Measurements from ENCODE around the gene ZNRF3.
"Not testable (repeated sequence)": the region's sequence is repeated elsewhere in the genome, so short reads cannot be mapped to it uniquely, and the experiment has no call there.

The ZNRF3 gene

GRCh38 chr22:29037340-29037932 lies 154.1 kb downstream of the ZNRF3 start:
- TF ChIP-seq EZH2phosphoT487 (IDR thresholded peaks at IDR 0.05; ENCODE audit: low read depth): no peak
- TF ChIP-seq CTCF (IDR thresholded peaks at IDR 0.05; ENCODE audit: low read depth, low read length): no peak
- Histone ChIP-seq H3K79me2 (ENCODE audit: low read length) (no peaks in the 10 kb centered on the region), H3K4me2 (ENCODE audit: low read length) (no peak overlapping the region), H3K4me3 (ENCODE audit: low read length) (no peak overlapping the region), H3K36me3 (replicated peaks; ENCODE audit: low read depth, low read length) (no peaks in the 10 kb centered on the region), H3K27ac (ENCODE audit: low read length) (no peak overlapping the region), H3K4me1 (ENCODE audit: low read length) (no peaks in the 10 kb centered on the region), H3K9me3 (ENCODE audit: insufficient read depth, low read length) (no peaks in the 10 kb centered on the region), H4K20me1 (ENCODE audit: insufficient read depth, low read length) (peaks cover 8% of the 10 kb centered on the region; the same call in 1 of the 2 replicates), H2AFZ (ENCODE audit: low read depth, low read length) (no peak overlapping the region), H3K27me3 (ENCODE audit: low read depth, low read length) (no peaks in the 10 kb centered on the region), H3K9ac (ENCODE audit: low read length) (no peak overlapping the region)

- no peaks in the 10 kb centered on the region for H3K9me3 ChIP-seq (ENCODE audit: insufficient read depth, low read length)
- no peak overlapping the region for H3K4me2 ChIP-seq (ENCODE audit: low read length)
- H3K4me1 ChIP-seq (ENCODE audit: low read length): no peaks in the 10 kb centered on the region
- H3K27me3 ChIP-seq (ENCODE audit: low read depth, low read length): no peaks in the 10 kb centered on the region
- H3K4me3 ChIP-seq (ENCODE audit: low read length): no peak overlapping the region
- no peak overlapping the region for H3K9ac ChIP-seq (ENCODE audit: low read length)
- peaks cover 8% of the 10 kb centered on the region; the same call in 1 of the 2 replicates for H4K20me1 ChIP-seq (ENCODE audit: insufficient read depth, low read length)
- no peak overlapping the region for H2AFZ ChIP-seq (ENCODE audit: low read depth, low read length)
- H3K27ac ChIP-seq (ENCODE audit: low read length): no peak overlapping the region
- no peaks in the 10 kb centered on the region for H3K79me2 ChIP-seq (ENCODE audit: low read length)
- no peak for TF ChIP-seq EZH2phosphoT487 (IDR thresholded peaks at IDR 0.05; ENCODE audit: low read depth)
- no peak for TF ChIP-seq CTCF (IDR thresholded peaks at IDR 0.05; ENCODE audit: low read depth, low read length)
- H3K36me3 ChIP-seq (replicated peaks; ENCODE audit: low read depth, low read length): peaks cover 3% of the 10 kb centered on the region
Measured at GRCh38 chr22:29039148-29039547, 155.8 kb downstream of the ZNRF3 start.

GRCh38 chr22:29039684-29040083 lies 156.3 kb downstream of the ZNRF3 start:
- H3K4me2 ChIP-seq (ENCODE audit: low read length); H3K9ac ChIP-seq (ENCODE audit: low read length); H3K9me3 ChIP-seq (ENCODE audit: insufficient read depth, low read length); H3K27me3 ChIP-seq (ENCODE audit: low read depth, low read length); H3K4me3 ChIP-seq (ENCODE audit: low read length); H4K20me1 ChIP-seq (ENCODE audit: insufficient read depth, low read length); H3K27ac ChIP-seq (ENCODE audit: low read length); H2AFZ ChIP-seq (ENCODE audit: low read depth, low read length); H3K4me1 ChIP-seq (ENCODE audit: low read length); H3K36me3 ChIP-seq (replicated peaks; ENCODE audit: low read depth, low read length); H3K79me2 ChIP-seq (ENCODE audit: low read length): not testable (repeated sequence)

- H3K36me3 ChIP-seq (replicated peaks; ENCODE audit: low read depth, low read length): peaks cover 3% of the 10 kb centered on the region
- no peaks in the 10 kb centered on the region for H3K9me3 ChIP-seq (ENCODE audit: insufficient read depth, low read length)
- no peak overlapping the region for H3K27ac ChIP-seq (ENCODE audit: low read length)
- H3K4me1 ChIP-seq (ENCODE audit: low read length): no peaks in the 10 kb centered on the region
- H3K79me2 ChIP-seq (ENCODE audit: low read length): no peaks in the 10 kb centered on the region
- no peak overlapping the region for H2AFZ ChIP-seq (ENCODE audit: low read depth, low read length)
- TF ChIP-seq EZH2phosphoT487 (IDR thresholded peaks at IDR 0.05; ENCODE audit: low read depth) (no peak), CTCF (IDR thresholded peaks at IDR 0.05; ENCODE audit: low read depth, low read length) (peak; percentile 99)
- H3K4me3 ChIP-seq (ENCODE audit: low read length): no peak overlapping the region
- no peaks in the 10 kb centered on the region for H3K27me3 ChIP-seq (ENCODE audit: low read depth, low read length)
- H4K20me1 ChIP-seq (ENCODE audit: insufficient read depth, low read length): peaks cover 8% of the 10 kb centered on the region; the same call in 1 of the 2 replicates
- no peak overlapping the region for H3K9ac ChIP-seq (ENCODE audit: low read length)
- no peak overlapping the region for H3K4me2 ChIP-seq (ENCODE audit: low read length)
Measured at GRCh38 chr22:29040385-29041275, 157.3 kb downstream of the ZNRF3 start.
